Measurements from ENCODE around the gene PKD2.

DNA sequence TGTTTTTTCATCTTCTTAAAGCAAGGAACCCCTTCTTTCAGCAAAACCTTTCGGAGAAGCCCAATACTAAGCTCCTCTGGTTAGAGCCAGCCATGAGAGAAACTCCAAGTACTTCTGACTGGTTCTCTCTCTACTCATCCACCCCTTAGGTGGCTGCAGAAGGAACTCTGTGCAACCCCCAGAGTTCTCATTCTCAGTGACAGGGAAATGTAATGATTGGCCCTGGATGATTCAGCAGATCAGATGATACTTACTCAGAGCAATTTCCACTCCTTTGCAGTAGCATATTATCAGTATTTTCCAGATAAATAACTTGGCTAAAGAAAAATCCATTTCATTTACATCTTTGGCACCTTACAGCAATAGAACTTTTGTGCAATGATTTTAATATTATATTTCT, 28.8 kb upstream of the PKD2 start:
- no peak for TF ChIP-seq POLR2A (IDR thresholded peaks at IDR 0.05; ENCODE audit: low read length)
- TF ChIP-seq GATA1 (IDR thresholded peaks at IDR 0.05; ENCODE audit: low read depth, low read length), result no peak

Measured in erythroblast (primary cell).